Fibroblast of pulmonary artery (primary cell): ENCODE results near the gene MICU1.

Experiments used
- DNase-seq: peaks from one replicate; pipeline ENCODE4 v3.0.0-alpha.2; 2010; ENCODE audit warnings: low read depth
- H3K4me3 ChIP-seq: replicated peaks from 2 replicates; pipeline ENCODE4 v1.5.1; 2011; ENCODE audit warnings: low read depth, mild to moderate bottlenecking, control low read depth, low read length, moderate library complexity
- TF ChIP-seq, protein P1 (sequence below): IDR thresholded peaks from 2 replicates; pipeline ENCODE4 v1.5.1; 2011; ENCODE audit warnings: mild to moderate bottlenecking, control low read depth, low read length, inconsistent platforms; ENCODE audit errors: missing control alignments

Gene MICU1

DNA sequence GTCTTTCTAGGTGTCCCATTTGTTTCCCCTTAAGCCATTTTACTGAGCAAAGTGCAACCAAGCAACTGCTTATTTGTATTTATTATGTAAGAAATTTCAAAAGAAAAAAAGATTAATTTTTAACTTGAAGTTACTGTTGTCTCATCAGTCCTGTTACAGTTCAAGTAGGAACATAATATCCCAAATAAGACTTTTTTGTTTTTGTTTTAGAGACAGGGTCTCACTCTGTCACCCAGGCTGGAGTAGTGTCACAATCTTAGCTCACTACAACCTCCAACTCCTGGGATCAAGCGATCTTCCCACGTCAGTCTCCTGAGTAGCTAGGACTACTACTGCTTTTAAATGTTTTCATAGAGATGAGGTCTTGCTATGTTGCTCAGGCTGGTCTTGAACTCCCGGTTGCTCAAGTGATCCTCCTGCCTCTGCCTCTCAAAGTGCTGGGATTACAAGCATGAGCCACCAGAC is 101.9 kb downstream of the MICU1 start:
- DNase-seq = no peak
- H3K4me3 ChIP-seq = no peak overlapping the region
- TF ChIP-seq, protein P1, sequence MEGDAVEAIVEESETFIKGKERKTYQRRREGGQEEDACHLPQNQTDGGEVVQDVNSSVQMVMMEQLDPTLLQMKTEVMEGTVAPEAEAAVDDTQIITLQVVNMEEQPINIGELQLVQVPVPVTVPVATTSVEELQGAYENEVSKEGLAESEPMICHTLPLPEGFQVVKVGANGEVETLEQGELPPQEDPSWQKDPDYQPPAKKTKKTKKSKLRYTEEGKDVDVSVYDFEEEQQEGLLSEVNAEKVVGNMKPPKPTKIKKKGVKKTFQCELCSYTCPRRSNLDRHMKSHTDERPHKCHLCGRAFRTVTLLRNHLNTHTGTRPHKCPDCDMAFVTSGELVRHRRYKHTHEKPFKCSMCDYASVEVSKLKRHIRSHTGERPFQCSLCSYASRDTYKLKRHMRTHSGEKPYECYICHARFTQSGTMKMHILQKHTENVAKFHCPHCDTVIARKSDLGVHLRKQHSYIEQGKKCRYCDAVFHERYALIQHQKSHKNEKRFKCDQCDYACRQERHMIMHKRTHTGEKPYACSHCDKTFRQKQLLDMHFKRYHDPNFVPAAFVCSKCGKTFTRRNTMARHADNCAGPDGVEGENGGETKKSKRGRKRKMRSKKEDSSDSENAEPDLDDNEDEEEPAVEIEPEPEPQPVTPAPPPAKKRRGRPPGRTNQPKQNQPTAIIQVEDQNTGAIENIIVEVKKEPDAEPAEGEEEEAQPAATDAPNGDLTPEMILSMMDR = no peak

GRCh38 chr10:72523062-72523461 is 102.8 kb downstream of the MICU1 start:
- TF ChIP-seq, protein P1 = no peak
- no peak for DNase-seq
- no peak overlapping the region for H3K4me3 ChIP-seq

GRCh38 chr10:72517244-72517643 is 108.6 kb downstream of the MICU1 start:
- H3K4me3 ChIP-seq = no peak overlapping the region
- no peak for DNase-seq
- TF ChIP-seq, protein P1 = no peak

DNA sequence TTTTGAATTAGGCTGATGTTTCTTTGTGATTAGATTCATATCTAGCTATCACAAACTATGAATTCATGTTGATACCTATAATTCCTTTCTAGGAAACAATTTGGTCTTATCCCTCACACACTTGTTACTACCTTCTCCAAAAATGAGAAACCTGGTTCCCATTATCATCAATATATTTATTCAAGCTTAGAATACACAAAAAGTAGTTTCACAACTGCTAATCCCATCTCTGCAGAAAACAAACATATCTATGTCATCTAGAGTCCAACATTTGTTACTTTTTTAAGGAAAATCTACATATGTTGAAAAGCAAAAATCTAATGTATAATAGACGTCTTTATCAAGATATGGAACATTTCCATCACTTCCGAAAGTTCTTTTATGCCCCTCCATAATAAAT is 110.4 kb downstream of the MICU1 start:
- no peak overlapping the region for H3K4me3 ChIP-seq
- TF ChIP-seq, protein P1 = no peak
- DNase-seq = no peak

GRCh38 chr10:72513910-72514309 is 112.0 kb downstream of the MICU1 start:
- no peak for DNase-seq
- H3K4me3 ChIP-seq = no peak overlapping the region
- TF ChIP-seq, protein P1 = no peak

GRCh38 chr10:72511459-72511858 is 114.4 kb downstream of the MICU1 start:
- TF ChIP-seq, protein P1 = no peak
- peak; percentile 4 for DNase-seq
- no peak overlapping the region for H3K4me3 ChIP-seq

GRCh38 chr10:72509941-72510340 is 115.9 kb downstream of the MICU1 start:
- DNase-seq = no peak
- TF ChIP-seq, protein P1 = no peak

More at GRCh38 chr10:72509941-72510340, 115.9 kb downstream of the MICU1 start:
- H3K4me3 ChIP-seq = no peak overlapping the region
